ENCODE measurements around the gene ROCK2.

Gene ROCK2

GRCh38 chr2:11344342-11344955 lies at the start of gene ROCK2:
Gene ROCK2, minus strand, starts transcription at chr2:11344636. Its CDS starts 500 bp downstream, at chr2:11344136.
- peak; percentile 12 to 63 for DNase-seq (ENCODE audit: low read depth in 2 of 2)

- DNase-seq (ENCODE audit: low read depth in 2 of 2): no peak
Measured at GRCh38 chr2:11393711-11394236, 49.3 kb upstream of the ROCK2 start.

- DNase-seq (ENCODE audit: low read depth in 2 of 2): no peak
Measured at GRCh38 chr2:11391942-11392266, 47.5 kb upstream of the ROCK2 start.

- no peak for DNase-seq (ENCODE audit: low read depth in 2 of 2)
Measured at GRCh38 chr2:11390399-11390658, 45.9 kb upstream of the ROCK2 start.

GRCh38 chr2:11389551-11390398 lies 45.3 kb upstream of the ROCK2 start:
- no peak for DNase-seq (ENCODE audit: low read depth in 2 of 2)

GRCh38 chr2:11389052-11389420 lies 44.6 kb upstream of the ROCK2 start:
- DNase-seq (ENCODE audit: low read depth in 2 of 2): no peak

GRCh38 chr2:11388262-11389051 lies 44.0 kb upstream of the ROCK2 start:
- no peak for DNase-seq (ENCODE audit: low read depth in 2 of 2)

- DNase-seq (ENCODE audit: low read depth in 2 of 2): no peak
Measured at GRCh38 chr2:11387843-11388242, 43.4 kb upstream of the ROCK2 start.

GRCh38 chr2:11387100-11387390 lies 42.6 kb upstream of the ROCK2 start:
- no peak for DNase-seq (ENCODE audit: low read depth in 2 of 2)

- DNase-seq (ENCODE audit: low read depth in 2 of 2): no peak
Measured at GRCh38 chr2:11385847-11386246, 41.4 kb upstream of the ROCK2 start.

GRCh38 chr2:11385216-11385615 lies 40.8 kb upstream of the ROCK2 start:
- DNase-seq (ENCODE audit: low read depth in 2 of 2): no peak

GRCh38 chr2:11379558-11379957 lies 35.1 kb upstream of the ROCK2 start:
- no peak for DNase-seq (ENCODE audit: low read depth in 2 of 2)

- no peak for DNase-seq (ENCODE audit: low read depth in 2 of 2)
Measured at GRCh38 chr2:11377928-11378545, 33.6 kb upstream of the ROCK2 start.

GRCh38 chr2:11376071-11376470 lies 31.6 kb upstream of the ROCK2 start:
- no peak for DNase-seq (ENCODE audit: low read depth in 2 of 2)

GRCh38 chr2:11375689-11376027 lies 31.2 kb upstream of the ROCK2 start:
- DNase-seq (ENCODE audit: low read depth in 2 of 2): no peak

- no peak for DNase-seq (ENCODE audit: low read depth in 2 of 2)
Measured at GRCh38 chr2:11375025-11375688, 30.7 kb upstream of the ROCK2 start.

GRCh38 chr2:11373096-11373495 lies 28.7 kb upstream of the ROCK2 start:
- DNase-seq (ENCODE audit: low read depth in 2 of 2): no peak

- no peak for DNase-seq (ENCODE audit: low read depth in 2 of 2)
Measured at GRCh38 chr2:11371092-11371937, 26.9 kb upstream of the ROCK2 start.

GRCh38 chr2:11370377-11371091 lies 26.1 kb upstream of the ROCK2 start:
- no peak for DNase-seq (ENCODE audit: low read depth in 2 of 2)

GRCh38 chr2:11368059-11368572 lies 23.7 kb upstream of the ROCK2 start:
- no peak for DNase-seq (ENCODE audit: low read depth in 2 of 2)
